ENCODE data around the gene CCDC102A. TPM values are rescaled to one million over a fixed set of nuclear protein-coding genes. Genes with fewer than 3 reads are reported as not detected.

Gene CCDC102A
- total and polyA plus RNA-seq, 9 of the 15 experiments (the other 6 are each of a cell fraction or from before 2014, with no cell fraction given): 0.03 to 4.9 (median 1.4) TPM

DNA sequence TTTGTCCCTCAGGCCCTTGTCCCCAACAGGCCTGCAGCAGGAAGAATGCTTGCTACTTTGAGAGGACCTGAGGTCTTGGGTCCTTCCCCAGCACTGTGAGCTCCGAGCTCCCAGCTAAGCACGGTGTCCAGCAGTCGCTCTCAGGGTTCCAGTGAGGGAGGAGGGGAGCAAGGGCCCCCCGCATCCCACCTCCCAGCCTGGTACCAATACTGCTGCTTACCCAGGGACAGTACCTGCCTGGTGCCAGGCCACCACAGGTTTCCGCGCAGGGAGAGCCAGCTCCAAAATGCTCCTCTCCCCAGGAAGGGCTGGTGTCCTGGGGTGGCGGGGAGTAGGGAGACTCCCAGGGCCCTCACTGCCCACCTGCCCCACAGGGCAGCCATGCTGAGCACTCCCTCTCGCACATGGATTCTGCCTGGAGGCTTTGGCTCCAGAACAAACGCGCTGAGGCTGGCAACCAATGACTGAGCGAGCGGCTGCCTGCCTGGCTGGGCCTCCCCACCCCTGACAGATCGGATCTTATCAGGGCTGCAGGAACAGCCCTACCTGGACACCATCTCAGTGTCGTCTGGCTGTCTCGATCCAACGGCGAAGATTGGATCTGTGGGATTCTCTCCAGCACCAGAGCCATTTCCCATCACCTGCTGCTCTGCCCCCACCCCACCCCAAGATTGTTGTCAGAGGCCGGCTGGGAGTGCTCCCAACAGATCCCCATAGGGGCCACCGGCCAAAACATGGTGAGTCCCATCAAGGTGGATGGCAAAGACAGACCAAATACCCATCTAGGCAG lies 52.5 kb downstream of the CCDC102A start (continued):
- TF ChIP-seq, protein P1, sequence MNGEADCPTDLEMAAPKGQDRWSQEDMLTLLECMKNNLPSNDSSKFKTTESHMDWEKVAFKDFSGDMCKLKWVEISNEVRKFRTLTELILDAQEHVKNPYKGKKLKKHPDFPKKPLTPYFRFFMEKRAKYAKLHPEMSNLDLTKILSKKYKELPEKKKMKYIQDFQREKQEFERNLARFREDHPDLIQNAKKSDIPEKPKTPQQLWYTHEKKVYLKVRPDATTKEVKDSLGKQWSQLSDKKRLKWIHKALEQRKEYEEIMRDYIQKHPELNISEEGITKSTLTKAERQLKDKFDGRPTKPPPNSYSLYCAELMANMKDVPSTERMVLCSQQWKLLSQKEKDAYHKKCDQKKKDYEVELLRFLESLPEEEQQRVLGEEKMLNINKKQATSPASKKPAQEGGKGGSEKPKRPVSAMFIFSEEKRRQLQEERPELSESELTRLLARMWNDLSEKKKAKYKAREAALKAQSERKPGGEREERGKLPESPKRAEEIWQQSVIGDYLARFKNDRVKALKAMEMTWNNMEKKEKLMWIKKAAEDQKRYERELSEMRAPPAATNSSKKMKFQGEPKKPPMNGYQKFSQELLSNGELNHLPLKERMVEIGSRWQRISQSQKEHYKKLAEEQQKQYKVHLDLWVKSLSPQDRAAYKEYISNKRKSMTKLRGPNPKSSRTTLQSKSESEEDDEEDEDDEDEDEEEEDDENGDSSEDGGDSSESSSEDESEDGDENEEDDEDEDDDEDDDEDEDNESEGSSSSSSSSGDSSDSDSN (IDR thresholded peaks at IDR 0.05; ENCODE audit: borderline replicate concordance in 1 of 2, low read depth in 2 of 2, low read length in 2 of 2): no peak
- TF ChIP-seq, protein P2, sequence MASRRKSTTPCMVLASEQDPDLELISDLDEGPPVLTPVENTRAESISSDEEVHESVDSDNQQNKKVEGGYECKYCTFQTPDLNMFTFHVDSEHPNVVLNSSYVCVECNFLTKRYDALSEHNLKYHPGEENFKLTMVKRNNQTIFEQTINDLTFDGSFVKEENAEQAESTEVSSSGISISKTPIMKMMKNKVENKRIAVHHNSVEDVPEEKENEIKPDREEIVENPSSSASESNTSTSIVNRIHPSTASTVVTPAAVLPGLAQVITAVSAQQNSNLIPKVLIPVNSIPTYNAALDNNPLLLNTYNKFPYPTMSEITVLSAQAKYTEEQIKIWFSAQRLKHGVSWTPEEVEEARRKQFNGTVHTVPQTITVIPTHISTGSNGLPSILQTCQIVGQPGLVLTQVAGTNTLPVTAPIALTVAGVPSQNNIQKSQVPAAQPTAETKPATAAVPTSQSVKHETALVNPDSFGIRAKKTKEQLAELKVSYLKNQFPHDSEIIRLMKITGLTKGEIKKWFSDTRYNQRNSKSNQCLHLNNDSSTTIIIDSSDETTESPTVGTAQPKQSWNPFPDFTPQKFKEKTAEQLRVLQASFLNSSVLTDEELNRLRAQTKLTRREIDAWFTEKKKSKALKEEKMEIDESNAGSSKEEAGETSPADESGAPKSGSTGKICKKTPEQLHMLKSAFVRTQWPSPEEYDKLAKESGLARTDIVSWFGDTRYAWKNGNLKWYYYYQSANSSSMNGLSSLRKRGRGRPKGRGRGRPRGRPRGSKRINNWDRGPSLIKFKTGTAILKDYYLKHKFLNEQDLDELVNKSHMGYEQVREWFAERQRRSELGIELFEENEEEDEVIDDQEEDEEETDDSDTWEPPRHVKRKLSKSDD (conservative IDR thresholded peaks at IDR 0.05; ENCODE audit: low read length): no peak
- TF ChIP-seq SLC30A9 (CRISPR knock-in tag; IDR thresholded peaks at IDR 0.05) (no peak), NELFE (IDR thresholded peaks at IDR 0.05; ENCODE audit: insufficient read depth, insufficient read length) (no peak), MYC (IDR thresholded peaks at IDR 0.05; ENCODE audit: low read depth, low read length) (no peak), MYC (CRISPR knock-in tag; IDR thresholded peaks at IDR 0.05; ENCODE audit: borderline replicate concordance, low read depth) (no peak), SUPT5H (IDR thresholded peaks at IDR 0.05) (no peak)

All from K562 (cell line).